Measurements from ENCODE around the gene NEURL1B.

DNA sequence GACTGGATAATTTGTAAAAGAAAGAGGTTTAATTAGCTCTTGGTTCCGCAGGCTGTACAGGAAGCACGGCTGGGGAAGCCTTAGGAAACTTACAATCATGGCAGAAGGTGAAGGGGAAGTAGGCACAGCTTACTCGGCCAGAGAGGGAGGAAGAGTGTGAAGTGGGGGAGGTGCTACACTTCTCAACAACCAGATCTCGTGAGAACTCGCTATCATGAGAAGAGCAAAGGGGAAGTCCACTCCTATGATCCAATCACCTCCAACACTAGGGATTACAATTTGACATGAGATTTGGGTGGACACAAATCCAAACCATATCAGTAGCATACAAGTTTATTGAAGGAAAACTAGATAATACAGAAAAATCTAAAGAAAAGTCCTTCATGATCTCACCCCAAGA, 39.9 kb downstream of the NEURL1B start:
- no peak for TF ChIP-seq EP300 (IDR thresholded peaks at IDR 0.05)
- TF ChIP-seq, protein P1, sequence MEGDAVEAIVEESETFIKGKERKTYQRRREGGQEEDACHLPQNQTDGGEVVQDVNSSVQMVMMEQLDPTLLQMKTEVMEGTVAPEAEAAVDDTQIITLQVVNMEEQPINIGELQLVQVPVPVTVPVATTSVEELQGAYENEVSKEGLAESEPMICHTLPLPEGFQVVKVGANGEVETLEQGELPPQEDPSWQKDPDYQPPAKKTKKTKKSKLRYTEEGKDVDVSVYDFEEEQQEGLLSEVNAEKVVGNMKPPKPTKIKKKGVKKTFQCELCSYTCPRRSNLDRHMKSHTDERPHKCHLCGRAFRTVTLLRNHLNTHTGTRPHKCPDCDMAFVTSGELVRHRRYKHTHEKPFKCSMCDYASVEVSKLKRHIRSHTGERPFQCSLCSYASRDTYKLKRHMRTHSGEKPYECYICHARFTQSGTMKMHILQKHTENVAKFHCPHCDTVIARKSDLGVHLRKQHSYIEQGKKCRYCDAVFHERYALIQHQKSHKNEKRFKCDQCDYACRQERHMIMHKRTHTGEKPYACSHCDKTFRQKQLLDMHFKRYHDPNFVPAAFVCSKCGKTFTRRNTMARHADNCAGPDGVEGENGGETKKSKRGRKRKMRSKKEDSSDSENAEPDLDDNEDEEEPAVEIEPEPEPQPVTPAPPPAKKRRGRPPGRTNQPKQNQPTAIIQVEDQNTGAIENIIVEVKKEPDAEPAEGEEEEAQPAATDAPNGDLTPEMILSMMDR (IDR thresholded peaks at IDR 0.05) = no peak

All from gastroesophageal sphincter (tissue), 3 donors.